ENCODE results near the gene GTPBP6.

The GTPBP6 gene, protein sequence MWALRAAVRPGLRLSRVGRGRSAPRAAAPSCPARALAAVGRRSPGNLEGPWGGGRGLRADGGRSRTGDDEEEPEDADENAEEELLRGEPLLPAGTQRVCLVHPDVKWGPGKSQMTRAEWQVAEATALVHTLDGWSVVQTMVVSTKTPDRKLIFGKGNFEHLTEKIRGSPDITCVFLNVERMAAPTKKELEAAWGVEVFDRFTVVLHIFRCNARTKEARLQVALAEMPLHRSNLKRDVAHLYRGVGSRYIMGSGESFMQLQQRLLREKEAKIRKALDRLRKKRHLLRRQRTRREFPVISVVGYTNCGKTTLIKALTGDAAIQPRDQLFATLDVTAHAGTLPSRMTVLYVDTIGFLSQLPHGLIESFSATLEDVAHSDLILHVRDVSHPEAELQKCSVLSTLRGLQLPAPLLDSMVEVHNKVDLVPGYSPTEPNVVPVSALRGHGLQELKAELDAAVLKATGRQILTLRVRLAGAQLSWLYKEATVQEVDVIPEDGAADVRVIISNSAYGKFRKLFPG

DNA sequence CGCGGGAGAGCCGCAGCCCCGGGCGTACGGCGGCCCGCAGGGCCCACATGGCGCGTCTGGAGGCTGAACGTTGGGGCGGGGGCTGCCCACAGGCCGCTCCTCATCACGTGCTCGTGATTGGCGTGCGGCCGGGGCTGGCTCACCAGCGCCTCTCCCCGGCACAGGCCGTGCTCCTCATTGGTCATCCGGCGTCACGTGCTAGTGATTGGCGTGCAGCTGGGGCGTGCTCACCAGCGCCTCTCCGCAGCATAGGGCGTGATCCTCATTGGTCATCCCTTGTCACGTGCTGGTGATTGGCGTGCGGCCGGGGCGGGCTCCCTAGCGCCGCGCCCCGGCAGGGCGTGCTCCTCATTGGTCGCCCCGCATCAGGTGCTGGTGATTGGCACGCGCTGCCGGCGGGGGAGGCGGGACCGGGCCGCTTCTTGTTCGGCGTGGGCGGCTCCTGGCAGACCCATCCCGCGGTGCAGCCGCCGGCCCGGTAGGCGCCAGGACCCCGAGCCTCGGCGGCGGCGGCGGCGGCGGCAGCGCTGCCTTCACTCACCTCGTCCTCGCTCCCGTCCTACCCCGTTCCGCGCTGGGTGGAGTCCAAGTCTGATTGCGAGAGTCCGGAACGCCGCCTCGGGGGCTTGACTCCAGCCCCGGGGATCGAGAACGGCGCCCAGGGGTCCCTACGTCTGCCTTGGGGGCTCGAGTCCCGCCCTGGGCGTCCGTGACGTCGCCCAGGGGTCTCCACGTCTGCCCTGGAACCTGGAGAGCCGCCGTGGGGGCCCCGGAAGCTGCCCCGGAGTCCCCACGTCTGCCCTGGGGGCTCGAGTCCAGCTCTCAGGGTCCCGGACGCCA, at the start of gene GTPBP6:
Gene GTPBP6, minus strand, starts transcription at position 58 of the 840 bp plus-strand sequence. Its CDS starts 9 bp downstream, at position 49.
- DNase-seq, result no peak

DNA sequence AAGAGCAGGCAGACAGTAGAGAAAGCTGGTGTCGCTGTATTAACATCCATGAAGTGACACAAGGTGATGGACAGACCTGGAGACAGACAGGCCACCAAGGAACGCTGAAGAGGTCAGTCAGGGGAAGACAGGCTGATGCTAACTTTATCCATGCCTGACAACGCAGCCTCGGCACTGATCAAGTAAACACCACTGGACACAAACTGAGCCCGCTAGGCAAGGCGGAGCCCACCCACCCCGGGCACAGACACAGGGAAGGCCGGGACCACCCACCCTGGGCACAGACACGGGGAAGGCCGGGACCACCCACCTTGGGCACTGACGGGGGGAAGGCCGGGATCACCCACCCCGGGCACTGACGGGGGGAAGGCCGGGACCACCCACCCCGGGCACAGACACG, 49.3 kb upstream of the GTPBP6 start:
- no peak for DNase-seq

DNA sequence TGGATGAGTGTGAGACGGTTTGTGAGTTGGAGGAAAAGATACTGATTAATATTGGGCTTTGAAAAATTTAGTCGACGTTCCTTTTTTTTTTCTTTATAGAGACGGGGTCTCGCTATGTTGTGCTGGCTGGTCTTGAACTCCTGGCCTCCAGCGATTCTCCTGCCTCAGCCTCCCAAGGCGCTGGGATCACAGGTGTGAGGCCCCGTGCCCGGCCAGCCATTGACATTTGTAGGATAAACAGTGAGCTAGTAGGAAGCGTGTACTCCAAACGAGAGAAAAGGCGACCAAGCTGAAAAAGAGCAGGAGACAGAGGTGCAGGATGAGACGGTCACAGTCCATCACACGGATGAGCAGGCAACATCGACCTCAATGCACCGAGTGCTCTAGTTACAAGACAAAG, 48.8 kb upstream of the GTPBP6 start:
- DNase-seq, result no peak

DNA sequence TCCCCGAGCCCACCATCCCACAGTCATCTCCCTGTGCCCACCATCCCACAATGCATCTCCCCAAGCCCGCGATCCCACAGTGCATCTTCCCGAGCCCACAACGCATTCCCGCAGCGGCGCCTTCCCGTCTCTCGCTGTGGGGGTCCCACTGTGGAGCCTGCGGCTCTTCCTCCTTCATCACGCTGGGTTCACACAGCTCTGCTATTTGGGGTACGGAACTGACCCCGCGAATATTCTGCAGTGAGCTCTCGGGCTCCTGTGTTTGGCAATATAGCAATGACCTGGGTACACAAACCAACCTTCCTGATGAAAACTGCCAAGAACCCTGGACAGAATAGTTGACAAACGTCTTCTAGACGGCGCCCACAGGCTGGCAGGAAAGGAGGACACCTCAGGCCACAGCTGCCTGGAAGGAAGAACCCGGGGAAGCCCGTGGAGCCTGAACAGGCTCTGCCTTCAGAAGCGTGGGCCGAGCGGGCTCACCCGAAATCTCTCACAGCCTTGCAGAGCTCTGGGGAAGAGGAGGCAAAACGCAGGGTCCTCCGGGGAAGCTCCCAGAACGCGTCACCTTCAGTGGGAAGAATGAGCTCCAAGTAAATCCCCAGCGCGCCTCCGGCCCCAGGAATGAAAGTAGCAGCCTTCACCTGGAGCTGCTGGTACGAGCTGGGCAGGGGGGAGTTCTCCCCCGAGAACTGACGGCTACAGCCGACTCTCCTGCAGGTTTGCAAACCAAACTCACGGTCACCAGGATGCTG, 45.2 kb upstream of the GTPBP6 start:
- no peak for DNase-seq

DNA sequence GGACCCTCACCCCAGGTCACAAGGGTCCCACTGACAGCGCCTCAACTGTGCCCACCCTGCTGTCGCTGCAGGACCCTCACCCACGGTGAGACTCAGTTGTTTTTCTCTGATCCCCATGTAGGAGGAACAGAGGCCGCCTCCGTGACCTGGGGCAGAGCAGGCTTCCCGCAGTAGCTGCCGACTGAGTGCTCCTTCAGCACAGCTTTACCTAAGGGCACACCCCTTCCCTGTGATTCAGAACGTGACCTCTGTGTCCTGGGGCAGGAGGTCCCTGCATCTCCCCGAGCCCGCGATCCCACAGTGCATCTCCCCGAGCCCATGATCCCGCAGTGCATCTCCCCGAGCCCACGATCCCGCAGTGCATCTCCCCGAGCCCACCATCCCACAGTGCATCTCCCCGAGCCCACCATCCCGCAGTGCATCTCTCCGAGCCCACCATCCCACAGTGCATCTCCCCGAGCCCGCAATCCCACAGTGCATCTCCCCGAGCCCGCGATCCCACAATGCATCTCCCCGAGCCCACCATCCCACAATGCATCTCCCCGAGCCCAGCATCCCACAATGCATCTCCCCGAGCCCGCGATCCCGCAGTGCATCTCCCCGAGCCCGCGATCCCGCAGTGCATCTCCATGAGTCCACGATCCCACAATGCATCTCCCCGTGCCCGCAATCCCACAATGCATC, 44.5 kb upstream of the GTPBP6 start:
- DNase-seq, result no peak

DNA sequence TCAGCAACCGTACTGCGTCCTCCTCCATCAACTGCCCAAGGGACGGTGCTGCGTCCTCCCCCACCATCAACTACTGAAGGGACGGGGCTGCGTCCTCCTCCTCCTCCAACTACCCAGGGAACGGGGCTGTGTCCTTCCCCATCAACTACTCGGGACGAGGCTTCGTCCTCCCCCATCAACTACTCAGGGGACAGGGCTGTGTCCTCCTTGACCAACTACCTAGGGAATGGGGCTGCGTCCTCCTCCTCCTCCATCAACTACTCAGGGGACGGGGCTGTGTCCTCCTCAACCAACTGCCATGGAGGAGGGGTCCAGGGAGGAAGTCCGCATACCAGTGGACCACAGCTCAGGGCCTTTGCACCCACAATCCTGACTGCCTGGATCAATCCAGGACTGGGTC, 43.8 kb upstream of the GTPBP6 start:
- no peak for DNase-seq

DNA sequence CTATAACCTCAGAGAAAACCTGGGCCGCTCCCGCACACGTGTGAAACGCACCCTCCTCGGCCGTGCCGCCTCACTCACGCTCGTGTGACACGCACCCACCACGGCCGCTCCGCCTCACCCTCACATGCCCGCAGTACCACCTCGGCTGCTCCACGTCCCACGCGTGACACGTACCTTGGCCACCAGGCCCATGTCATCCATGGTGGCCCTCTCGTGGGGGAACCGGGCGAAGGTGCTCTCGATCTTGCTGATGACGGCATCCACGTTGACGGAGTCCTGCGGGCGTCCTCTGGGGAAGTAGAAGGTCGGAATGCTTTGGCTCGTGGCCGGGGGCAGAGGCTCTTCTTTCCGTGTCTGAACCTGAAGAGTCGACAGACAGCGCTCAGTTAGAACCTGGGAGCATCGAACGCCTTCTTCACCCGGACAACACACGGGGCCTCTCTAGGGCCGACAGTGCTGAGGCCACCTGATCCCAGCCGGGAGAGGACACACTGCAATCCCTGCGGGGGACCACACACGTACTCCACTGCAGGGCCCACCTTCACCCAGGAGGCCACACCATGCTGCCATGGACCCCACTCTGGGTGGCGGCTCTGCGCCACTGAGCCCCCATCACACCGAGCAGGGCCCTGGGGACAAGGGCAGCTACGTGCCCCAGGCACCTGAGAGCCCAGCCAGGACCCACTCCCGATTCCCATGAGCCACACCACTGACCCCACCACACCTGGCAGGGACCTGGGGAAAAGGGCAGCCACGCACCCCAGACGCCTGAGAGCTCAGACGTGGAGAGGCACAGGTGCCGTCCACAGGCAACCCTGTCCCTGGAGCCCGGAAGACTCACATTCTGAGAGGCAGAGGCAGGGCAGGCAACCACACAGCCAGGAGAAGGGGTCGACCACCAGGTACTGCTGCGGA, 42.9 kb upstream of the GTPBP6 start:
- no peak for DNase-seq

DNA sequence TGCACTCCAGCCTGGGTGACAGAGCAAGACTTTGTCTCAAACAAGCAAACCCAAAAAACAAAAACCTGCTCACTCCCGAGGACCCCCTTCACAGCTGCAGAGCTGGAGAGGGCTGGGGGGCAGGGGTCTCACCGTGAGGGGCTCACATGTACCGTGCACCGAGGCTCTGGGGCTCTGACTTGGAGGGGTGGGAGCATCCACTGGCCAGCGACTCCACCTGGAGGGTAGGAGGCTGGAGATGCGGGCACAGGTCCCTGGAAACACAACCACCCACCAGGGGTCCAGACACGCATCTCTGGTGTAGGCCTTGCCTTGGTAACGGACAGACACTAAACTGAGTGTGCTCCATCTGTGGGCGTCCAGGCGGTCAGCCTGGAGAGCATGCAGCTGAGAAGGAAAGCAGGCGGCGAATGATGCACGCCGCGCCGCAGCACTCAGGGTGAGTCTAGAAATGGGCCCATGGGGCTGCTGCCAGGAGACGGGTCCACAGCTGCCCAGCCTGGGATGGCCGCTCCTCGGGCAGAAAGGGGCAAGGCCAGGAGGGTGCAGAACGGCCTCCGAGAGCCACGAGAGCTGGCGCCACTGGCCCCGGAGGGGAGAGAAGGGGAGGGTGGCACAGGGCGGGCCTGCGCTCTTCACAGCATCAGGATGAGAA, 42.0 kb upstream of the GTPBP6 start:
- DNase-seq, result no peak

DNA sequence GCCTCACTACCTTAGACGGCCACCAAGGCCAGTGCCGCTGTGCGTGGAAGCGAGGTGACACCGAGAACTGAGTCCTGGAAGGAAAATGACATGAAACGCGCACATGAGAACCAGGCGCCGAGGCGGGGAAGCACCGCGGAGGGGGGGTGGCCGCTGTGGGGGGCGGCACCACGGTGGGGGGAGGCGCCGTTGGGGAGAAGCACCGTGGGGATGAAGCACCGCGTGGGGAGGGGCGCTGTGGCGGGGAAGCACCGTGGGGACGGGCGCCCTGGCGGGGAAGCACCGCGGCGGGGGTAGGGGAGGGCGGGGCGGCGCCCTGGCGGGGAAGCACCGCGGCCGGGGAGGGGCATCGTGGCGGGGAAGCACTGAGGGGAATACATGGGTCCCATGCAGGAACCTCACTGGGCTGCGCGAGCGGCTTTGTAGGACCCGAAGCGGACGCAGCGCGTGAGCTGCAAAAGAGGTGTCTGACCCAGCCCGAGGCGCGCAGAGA, 40.1 kb upstream of the GTPBP6 start:
- DNase-seq, result no peak

DNA sequence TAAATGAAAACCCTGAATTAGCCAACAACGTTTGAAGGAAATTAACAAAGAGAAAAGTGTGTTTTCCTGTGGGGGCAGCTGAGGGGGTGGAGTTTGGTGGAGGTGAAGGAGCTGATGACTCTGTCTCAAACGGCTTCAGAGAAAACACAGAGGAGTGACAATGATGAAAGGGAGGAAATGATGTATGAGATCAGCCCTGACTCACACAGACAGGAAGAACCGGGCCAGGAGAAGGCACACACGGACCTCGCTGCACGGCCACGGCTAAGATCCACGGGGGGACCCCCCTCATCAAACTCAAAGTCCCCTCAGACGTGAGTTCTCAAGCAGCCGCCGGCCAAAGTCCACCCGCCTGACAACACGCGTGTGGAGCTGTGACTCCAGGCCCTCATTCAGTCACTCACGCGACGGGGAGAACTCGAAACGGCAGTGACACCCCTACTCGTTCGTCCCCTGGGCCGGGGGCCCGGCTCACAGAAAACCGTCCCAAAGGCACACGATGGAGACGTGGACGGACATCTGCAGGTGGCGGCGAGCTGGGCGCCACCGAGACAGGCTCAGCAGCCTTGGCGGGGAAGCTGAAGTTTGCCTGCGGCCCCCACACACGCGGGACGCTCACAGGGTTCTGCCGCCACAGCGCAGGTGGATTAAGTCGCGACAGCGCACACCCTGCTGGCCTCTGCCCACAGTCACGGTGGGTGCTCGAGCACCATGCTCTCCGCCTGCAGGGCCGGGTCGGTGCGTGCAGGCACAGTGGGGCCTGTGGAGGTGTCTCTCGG, 39.3 kb upstream of the GTPBP6 start:
- DNase-seq, result no peak

DNA sequence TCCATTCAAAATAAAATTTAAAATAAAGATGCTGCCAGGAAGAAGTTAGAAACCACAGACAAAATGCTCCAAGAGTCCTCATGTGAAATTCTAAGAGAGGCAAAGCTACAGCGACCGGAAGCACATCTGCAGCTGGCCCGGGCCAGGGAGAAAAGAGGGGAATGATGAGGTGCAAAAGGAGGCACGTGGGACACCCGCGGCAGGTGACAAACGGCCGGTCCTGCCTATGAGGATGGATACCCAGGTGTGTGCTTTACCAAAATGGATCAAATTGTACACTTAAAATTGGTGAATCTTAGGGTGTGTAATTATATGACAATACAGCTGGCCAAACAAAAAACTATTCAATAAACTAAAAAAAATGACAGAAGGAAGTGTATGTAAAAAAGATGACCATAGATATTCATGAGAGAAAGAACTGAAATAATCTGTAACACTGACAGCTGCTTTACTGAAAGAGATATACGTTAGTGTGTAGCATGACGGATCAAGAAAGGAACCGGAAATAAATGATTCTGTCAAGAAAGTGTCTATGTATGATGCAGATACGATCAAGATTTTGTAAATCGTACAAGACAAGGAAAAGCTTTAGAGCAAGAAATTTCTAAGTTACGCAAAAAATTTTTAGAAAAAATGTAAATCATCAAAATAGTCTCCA, 38.6 kb upstream of the GTPBP6 start:
- no peak for DNase-seq

DNA sequence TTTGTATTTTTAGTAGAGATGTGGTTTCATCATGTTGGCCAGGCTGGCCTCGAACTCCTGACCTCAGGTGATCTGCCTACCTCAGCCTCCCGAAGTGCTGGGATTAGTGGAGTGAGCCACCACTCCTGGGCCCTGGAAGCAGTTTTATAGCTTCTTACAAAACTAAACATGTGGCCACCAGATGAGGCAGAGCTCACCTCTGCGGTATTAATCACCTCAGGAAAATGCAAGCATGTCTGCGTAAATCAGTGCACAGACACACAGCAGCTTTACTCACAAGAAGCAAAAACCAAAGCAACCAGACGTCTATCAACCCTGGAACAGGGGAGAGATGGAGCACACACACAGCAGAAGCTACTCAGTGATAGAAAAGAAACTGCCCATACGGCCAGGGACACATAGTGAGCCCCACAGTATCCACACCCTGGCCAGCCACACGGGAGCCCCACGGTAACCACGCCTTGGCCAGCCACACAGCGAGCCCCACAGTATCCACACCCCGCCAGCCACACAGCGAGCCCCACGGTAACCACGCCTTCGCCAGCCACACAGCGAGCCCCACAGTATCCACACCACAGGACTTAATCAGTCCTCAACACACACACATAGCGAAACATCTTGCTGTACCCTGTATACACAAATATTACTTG, 37.9 kb upstream of the GTPBP6 start:
- DNase-seq, result no peak

DNA sequence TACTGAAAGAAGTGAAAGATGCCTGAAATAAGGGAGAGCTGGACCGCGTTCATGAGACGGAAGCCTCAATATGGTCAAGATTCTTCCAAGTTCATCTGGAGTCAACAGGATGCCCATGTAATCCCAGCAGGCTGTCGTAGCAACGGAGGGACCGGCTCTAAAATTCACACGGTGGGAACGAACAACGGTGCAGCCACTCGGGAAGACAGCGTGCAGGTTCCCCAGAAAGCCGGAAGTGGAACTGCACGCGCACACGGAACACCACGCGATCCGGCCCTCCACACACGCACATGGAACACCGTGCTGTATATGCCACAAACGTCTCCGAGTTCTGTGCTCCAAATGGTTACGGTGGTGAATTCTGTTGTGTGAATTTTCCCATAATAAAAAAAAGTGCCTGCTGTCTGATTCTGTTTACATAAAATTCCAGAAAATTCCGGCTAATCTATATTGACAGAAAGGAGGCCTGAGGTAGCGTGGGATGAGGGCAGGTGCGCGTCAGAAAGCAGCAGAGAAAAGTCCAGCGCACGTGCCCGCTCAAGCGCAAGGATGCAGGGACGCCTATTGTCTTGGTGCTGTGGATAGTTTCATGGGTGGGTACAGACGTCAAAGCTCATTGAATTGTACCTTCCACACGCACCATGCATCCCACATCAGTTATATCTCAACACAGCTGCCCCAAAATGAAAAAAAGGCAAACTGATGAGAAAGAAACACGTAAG, 36.9 kb upstream of the GTPBP6 start:
- no peak for DNase-seq

DNA sequence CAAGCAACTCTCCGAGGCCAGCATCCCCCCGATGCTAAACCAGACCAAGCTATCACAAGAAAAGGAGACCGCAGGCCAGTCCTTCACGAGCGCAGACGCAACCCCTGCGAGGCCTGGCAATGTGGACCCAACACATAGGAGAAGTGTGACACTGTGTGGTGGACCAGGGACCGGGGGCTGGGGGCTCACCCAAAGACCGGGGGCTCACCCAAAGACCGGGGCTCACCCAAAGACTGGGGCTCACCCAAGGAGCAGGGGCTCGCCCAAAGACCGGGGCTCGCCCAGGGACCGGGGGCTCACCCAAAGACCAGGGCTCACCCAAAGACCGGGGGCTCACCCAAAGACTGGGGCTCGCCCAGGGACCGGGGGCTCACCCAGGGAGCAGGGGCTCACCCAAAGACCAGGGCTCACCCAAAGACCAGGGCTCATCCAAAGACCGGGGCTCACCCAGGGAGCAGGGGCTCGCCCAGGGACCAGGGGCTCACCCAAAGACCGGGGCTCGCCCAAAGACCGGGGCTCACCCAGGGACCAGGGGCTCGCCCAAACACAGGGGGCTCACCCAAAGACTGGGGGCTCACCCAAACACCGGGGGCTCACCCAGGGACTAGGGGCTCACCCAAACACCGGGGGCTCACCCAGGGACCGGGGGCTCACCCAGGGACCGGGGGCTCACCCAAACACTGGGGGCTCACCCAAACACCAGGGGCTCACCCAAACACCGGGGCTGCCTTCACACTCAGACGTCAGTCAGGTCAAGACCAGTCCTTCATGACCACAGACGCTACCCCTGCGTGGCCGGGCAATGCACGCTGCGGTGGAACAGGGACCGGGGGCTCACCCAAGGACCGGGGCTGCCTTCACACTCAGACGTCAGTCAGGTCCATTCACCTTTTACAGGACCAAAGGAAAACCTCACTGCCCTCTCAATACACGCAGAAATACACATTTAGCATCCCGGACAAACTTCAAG, 35.3 kb upstream of the GTPBP6 start:
- DNase-seq, result no peak

DNA sequence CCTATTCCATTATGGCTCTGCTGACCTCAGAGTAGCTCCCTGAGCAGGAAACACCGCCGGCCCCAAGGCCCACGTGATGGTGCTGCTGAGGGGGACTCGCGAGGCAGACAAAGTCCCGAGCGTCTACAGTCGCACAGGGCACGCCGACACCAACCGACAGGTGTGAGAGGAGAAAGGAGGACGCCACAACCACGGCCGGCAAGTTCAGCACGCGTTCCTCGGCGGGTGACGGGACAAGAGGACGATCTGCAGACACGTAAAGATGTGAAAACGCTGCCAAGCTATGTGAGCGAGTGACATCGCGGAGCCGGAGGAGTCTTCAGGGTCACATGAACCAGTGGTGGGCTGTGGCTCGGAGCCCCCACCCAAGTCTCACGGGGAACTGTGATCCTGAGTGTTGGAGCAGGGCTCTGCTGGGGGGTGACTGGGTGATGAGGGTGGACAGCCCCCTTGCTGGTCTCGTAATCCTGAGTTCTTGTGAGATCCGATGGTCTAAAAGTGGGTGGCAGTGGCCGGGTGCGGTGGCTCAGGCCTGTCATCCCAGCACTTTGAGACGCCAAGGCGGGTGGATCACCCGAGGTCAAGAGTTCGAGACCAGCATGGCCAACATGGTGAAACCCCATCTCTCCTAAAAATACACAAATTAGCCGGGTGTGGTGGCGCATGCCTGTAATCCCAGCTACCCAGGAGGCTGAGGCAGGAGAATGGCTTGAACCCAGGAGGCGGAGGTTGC, 34.2 kb upstream of the GTPBP6 start:
- DNase-seq, result no peak

DNA sequence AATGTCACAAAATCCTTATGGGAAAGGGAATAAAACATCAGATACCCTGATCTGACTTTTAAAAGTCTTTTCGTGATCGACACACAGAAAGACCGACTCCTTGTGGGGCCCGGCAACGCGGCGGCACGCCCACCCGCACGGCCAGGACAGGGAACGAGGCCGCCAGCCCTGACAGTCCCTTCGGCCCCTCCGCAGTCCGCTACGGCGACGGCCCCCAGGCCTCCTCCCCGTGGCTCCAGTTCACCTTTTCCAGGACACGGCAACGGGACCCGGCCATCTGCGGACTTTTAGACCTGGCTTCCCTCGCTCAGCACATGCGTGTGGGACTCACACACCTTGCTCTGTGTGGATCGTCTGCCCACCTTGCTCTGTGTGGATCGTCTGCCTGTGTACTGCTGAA, 33.6 kb upstream of the GTPBP6 start:
- no peak for DNase-seq

All from NCI-H1048 (cell line).